ENCODE results near the gene B4GALT6.

B4GALT6 gene

DNA sequence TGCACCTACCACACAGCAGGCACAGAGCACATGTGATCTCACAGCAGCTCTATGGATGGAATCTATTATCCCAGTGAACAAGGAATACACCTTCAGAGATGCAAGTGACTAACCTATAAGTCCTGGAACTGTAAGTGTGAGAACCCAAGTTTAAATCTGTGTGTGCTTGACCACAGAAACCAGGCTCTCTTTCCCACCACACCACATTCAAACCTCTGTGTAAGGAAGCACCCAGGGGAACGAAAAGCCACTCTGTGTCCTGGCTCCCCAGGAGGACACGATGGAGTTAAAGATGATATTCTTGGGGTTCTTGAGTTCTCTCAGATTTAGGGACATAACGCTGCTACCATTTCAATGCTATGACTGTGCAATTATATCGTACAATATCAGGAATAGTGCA, 53.8 kb downstream of the B4GALT6 start:
- no peak for DNase-seq

DNA sequence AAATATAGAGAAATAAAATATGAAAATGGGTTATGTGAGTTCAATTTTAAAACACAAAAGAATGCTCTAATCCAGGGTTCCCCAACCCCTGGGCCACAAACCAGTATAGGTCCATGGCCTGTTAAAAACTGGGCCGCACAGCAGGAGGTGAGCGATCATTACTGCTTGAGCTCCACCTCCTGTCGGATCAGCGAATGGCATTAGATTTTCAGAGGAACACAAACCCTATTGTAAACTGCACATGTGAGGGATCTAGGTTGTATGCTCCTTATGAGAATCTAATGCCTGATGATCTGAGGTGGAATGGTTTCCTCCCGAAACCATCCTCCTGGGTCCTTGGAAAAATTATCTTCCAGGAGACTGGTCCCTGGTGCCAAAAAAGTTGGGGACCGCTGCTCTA, 58.0 kb downstream of the B4GALT6 start:
- DNase-seq = no peak

DNA sequence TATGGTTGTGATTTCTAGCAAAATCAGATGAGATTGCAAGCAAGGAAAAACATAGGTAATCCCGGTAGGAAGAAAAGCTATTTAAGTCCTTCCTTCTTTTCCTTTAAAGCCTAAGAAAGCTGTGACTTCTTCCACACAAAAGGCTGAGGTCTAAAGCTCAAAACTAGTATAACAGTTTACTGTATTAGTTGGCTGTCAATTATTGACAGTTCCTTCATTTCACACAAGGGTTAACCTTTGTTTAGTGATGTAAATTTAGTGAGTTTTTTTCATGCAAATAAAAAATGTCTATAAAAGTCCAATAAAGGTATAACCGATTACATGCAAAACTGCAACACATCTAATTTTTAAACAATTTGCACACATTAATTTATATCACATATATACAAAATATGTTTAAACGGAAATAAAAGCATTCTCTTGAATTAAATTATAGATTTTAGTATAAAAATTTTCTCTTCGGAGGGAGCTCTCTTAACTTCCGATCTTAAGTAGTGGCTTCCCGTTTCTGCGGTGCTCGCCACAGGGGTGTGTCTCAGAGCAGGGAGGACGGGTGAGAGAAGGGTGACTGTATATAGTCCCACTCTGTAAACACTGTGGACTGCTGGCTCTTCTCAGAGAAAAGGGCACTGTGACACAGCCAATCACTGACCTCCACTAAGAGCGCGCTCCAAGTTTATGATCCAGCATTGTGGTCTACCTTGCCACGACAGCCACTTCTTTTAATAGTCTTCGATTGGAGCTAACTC, 59.3 kb downstream of the B4GALT6 start:
- DNase-seq = no peak

DNA sequence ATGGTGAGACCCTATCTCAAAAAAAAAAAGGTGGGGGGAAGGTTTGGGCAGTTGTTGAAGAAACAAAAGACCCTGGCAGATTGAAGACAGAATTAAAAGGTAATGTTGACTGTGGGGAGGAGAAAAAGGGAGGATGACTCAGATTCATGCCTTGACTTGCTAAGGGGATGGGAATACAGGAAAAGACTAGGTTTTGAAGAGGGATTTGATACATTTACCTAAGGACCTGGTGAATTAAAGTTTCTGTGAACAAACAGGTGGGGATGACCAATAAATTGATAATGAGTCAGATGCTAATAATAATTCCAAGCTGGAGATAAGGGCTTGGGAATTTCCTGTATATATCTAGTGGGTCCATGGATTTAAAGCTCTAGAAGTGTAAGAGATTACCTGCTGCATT, 65.1 kb downstream of the B4GALT6 start:
- DNase-seq = no peak

DNA sequence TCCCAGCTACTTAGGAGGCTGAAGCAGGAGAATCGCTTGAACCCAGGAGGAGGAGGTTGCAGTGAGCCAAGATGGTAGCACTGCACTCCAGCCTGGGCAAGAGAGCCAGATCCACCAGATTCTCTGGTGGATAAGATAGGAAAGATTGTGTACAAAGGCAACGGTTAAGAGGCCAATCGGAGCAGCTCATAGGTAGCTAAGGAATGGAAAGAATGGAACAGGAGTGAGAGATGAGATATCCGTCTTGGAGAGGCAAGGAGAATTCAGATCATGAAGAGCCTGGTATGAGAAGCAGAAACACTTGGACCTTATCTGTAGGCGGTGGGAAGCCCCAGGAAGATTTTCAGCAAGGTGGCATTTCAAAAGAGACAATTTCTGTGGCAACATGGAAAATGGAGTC, 65.6 kb downstream of the B4GALT6 start:
- DNase-seq = no peak

DNA sequence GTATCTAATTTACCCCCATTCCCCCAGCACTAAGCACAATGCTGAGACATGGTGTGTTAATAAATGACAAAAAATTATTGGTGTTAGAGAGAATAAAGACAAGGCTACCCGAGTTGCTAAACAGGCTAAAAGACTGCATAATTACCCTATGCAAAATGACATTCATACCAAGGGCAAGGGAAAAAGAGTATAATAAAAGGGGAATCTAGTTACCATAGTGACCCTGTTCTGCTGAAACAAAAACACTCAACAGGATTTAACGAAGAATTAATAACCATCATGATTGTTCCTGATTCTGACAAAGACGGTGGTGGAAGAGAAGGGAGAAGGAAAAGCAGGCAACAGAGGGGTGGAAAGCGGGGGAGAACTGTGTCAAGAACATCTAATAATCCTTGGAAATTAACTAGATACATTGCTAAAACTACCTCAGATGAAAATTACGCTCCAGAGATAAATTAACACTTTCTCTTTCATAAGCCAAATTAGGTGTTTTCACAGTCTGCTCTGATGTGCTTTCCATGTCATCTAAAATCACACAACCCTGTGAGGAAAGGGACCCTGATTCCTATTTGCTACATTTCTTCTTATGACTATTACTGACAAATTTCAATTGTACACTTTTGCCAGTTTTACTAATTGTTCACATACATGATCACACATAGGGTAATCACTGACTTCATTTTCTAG, 67.2 kb downstream of the B4GALT6 start:
- no peak for DNase-seq

DNA sequence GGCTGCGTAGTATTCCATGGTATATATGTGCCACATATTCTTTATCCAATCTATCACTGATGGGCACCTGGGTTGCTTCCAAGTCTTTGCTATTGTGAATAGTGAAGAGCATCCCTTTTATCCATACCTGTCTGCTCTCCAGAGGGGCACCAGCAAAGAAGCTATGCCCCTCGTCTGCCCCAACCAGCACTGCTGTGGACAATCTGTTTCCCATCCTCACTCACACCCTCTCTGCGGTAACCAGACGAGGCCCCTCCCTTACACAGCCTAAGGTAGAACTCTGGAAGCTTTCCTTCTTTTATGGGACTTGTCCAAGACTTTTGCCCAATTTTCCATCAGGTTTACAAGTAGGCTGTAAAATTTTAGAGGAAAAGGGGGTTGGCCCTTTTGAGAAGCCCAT, 67.8 kb downstream of the B4GALT6 start:
- DNase-seq = no peak

DNA sequence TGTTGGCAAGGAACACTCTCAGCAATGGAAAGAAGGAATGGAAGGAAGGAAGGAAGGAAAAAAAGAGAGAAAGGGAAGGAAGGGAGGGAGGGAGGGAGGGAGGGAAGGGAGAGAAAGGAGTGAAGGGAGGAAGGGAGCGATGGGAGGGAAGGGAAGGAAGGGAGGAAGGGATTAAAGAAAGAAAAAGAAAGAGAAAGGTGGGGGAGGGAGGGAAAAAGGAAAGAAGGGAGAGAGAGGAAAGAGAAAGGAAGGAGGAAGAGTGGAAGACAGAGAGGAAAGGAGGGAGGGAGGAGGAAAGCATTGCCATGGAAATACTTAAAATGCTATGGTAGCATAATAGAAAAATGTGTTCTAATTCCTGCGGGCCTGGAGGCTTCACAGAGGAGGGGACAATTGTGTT, 70.3 kb downstream of the B4GALT6 start:
- no peak for DNase-seq

DNA sequence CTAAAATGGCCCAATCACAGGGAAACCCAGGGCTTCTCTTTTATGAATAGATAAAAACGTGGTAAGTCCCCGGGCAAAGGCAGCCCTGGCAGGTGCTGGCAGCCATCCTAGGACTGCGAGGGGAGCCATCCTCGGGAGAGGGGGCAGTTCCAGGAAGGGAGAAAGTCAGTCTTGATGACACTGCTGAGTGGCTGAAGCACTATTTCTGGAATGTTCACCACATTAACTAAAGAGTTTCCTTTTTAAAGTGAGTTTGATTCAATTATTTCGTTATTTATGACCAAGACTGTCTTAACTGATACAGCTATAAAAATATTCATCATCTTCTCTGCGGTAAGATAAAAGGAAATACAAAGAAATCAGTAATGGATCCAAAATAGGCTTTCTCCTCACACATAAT, 72.3 kb downstream of the B4GALT6 start:
- DNase-seq = no peak

DNA sequence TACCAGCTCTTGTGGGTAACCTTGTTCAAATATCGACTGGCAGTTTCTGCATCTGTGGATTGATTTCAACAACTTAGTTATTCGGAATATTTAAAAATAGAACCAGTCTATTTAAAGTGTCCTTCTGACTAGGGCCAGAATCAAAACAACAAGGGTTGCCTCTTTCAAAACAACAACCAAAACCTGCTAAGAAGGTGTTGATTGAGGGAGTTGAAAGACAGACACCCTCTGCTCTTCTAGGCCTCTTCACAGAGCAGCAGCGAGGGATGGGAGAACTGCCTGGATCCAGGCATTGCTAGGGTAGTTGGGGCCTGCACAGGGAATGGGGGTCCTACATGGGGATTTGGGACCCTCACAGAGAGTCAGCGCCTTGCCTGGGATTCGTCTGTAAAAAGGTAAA, 72.9 kb downstream of the B4GALT6 start:
- no peak for DNase-seq

DNA sequence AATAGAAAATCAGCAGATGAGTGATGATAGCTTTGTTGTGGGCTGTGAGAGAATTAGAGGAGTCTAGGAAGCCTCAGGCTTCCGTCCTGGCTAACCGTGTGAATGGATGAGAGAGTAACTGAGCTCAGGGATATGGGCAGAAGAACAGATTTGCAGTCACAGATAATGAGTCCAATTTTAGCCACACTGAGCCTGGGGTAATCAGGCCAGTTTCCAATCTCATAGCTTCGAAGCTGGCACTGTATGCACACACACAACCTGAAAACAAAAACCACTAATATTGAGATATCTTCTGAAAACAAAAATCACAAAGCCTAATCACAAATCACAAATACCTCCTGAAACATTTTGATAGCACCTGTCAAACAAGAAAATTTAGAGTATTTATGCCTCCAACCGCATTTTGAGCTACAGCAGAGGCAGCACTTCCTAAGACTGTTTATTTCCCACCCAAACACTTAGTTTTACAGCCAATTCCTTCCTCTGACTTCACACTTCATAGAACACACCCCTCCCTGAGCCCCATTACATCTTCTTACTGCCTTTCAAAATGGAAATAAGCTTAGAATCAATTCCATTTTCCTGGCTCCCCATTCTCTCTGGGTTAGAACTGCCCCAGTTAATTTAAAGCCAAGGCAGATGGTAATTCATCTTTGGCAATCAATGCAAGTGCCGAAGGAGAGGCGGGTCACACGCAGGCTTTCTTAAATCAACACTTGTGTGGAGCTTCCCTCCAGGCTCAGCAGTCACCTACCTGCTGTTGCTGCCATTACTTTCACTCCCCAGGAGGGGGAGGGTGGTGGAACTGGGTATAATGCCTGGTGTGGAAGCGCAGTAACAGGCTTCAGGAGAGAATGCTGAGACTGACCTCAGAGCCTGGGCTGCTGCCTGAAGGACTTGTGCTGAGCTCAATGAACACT, 73.8 kb downstream of the B4GALT6 start:
- no peak for DNase-seq

DNA sequence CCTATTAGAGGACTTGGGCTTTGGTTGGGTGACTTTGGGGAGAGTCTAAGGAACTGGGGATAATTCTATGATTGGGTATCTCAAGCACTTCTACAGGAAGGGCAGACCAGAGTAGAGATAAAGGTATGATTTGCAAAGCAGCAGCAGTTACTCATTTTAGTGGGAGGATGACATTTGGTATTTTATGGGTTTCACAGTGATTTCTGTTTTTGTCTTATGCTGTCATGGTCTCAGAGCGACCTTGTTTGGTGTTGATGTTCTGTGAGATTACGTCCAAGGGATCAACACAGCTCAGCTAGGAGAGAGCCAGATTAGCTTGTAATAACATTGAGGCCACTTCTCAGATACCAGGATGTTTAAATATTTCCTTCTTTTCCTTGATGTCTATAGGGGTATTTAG, 74.5 kb downstream of the B4GALT6 start:
- DNase-seq = no peak

DNA sequence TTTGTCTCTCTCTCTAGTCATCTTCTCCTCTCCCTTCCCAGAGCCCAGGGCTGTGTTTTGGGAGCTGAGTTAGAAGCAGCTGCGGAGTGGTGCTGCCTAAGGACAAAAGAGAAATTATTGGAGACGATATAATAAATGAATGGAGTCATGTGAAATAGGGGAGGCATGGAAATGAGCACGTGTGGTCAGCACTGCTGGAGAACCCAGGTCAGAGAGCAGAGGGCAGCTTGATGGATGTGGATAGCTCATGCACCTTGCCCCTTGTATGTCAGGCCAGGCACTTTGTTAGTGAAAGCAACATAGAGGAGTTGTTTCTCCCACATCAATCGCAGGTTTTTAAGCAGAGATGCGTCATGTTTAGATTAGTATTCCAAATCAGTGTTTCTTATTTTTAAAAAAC, 77.0 kb downstream of the B4GALT6 start:
- DNase-seq = no peak

DNA sequence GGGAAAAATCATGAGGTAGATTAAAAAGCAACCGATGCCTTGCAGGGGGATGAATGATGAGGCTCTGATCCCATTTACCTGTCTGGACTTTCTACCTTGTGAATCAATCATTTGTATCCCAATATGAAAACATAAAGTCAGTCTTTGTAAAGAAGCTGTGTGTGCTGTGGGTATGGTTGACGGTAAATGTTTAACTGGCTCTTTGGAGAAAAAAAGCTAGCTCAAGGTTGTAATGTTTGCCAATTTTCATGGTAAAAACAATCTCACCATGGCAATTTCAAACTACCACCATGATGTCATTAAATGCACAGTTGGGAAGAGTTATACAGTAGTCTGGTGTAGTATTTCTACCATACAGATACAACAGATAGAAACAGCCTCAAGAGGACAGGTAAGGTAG, 78.1 kb downstream of the B4GALT6 start:
- no peak for DNase-seq

DNA sequence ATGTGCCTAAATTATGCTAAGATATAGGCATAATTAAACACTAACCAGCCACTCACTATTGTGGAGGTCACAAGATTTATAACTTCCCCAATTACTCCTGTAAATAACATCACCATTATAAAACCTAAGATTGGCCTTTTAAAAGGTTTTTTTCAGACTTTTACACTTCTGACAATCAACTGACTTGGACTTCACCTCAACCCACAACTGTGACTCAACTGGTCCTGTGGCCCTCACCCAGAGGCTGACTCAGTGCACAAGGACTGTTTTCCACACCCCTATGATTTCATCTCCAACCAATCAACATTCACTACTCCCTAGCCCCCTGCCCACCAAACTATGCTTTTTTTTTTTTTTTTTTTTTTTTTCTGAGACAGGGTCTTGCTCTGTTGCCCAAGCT, 81.1 kb downstream of the B4GALT6 start:
- DNase-seq = no peak

DNA sequence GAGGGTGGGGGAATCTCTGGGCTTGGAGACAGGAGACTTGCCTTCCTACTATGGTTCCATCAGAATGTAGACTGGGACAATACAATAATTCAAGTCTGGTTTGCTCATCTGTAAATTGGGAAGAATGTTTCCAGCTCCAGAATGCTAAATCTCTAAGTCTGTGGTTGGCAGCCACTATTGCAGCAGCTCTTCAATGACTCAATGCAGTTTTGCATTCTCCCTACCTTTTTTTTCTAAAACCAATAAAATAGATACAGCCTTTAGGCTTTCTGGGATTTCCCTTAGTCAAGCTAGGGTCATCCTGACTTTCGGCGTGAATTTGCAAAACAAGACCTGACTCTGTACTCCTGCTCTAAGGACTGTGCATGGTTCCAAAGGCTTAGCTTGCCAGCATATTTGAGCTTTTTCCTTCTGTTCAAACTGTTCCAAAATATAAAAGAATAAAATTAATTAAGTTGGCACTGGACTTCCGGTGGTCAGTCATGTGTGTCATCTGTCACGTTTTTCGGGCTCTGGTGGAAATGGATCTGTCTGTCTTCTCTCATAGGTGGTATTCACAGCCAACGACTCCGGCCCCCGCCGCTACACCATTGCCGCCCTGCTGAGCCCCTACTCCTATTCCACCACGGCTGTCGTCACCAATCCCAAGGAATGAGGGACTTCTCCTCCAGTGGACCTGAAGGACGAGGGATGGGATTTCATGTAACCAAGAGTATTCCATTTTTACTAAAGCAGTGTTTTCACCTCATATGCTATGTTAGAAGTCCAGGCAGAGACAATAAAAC, 86.2 kb downstream of the B4GALT6 start:
- no peak for DNase-seq

DNA sequence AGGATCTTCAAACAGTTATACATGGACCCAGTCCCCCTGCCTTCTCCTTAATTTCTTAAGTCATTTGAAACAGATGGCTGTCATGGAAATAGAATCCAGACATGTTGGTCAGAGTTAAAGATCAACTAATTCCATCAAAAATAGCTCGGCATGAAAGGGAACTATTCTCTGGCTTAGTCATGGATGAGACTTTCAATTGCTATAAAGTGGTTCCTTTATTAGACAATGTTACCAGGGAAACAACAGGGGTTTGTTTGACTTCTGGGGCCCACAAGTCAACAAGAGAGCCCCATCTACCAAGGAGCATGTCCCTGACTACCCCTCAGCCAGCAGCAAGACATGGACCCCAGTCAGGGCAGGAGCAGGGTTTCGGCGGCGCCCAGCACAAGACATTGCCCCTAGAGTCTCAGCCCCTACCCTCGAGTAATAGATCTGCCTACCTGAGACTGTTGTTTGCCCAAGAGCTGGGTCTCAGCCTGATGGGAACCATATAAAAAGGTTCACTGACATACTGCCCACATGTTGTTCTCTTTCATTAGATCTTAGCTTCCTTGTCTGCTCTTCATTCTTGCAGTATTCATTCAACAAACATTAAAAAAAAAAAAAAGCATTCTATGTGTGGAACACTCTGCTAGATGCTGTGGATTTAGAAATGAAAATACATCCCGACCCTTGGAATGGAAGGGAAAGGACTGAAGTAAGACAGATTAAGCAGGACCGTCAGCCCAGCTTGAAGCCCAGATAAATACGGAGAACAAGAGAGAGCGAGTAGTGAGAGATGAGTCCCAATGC, 88.1 kb downstream of the B4GALT6 start:
- DNase-seq = no peak

DNA sequence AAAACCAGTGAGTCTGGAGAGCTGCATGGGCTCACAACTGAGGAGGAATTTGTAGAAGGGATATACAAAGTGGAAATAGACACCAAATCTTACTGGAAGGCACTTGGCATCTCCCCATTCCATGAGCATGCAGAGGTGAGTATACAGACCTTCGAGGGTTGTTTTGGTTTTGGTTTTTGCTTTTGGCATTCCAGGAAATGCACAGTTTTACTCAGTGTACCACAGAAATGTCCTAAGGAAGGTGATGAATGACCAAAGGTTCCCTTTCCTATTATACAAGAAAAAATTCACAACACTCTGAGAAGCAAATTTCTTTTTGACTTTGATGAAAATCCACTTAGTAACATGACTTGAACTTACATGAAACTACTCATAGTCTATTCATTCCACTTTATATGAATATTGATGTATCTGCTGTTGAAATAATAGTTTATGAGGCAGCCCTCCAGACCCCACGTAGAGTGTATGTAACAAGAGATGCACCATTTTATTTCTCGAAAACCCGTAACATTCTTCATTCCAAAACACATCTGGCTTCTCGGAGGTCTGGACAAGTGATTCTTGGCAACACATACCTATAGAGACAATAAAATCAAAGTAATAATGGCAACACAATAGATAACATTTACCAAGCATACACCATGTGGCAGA, 89.1 kb downstream of the B4GALT6 start:
- no peak for DNase-seq

DNA sequence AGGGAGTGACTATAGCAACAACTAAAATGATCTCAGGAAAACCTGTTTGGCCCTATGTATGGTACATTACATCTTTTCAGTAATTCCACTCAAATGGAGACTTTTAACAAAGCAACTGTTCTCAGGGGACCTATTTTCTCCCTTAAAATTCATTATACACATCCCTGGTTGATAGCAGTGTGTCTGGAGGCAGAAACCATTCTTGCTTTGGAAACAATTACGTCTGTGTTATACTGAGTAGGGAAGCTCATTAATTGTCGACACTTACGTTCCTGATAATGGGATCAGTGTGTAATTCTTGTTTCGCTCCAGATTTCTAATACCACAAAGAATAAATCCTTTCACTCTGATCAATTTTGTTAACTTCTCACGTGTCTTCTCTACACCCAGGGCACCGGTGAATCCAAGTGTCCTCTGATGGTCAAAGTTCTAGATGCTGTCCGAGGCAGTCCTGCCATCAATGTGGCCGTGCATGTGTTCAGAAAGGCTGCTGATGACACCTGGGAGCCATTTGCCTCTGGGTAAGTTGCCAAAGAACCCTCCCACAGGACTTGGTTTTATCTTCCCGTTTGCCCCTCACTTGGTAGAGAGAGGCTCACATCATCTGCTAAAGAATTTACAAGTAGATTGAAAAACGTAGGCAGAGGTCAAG, 91.7 kb downstream of the B4GALT6 start:
- no peak for DNase-seq

DNA sequence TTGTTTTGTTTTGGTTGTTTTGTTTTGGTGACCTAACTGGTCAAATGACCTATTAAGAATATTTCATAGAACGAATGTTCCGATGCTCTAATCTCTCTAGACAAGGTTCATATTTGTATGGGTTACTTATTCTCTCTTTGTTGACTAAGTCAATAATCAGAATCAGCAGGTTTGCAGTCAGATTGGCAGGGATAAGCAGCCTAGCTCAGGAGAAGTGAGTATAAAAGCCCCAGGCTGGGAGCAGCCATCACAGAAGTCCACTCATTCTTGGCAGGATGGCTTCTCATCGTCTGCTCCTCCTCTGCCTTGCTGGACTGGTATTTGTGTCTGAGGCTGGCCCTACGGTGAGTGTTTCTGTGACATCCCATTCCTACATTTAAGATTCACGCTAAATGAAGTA, 92.8 kb downstream of the B4GALT6 start, which contains the start of gene TTR:
TTR (plus strand) TSS at position 250 of the 400 bp plus-strand sequence; CDS start at position 276, 26 bp downstream.
- no peak for DNase-seq

DNA sequence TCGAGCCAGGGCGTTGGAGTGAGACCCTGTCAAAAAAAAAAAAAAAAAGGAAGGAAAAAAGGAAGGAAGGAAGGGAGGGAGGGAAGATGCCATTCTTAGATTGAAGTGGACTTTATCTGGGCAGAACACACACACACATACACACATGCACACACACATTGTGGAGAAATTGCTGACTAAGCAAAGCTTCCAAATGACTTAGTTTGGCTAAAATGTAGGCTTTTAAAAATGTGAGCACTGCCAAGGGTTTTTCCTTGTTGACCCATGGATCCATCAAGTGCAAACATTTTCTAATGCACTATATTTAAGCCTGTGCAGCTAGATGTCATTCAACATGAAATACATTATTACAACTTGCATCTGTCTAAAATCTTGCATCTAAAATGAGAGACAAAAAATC, 93.3 kb downstream of the B4GALT6 start:
- no peak for DNase-seq
